H1 (cell line): Measurements from ENCODE around the gene MCM7. TPM values are rescaled to one million over a fixed set of nuclear protein-coding genes. Genes with fewer than 3 reads are reported as not detected.

Experiments used
- CTCF ChIA-PET: fragments of 300-600 bp; sonication (Branson Sonifier 250); formaldehyde crosslinking; loops from one replicate; lab custom pipeline; 2021; ENCODE audit not compliant: partially characterized antibody; lab: Charles Lee
- POLR2A ChIA-PET: fragments of 300-600 bp; sonication (Branson Sonifier 250); formaldehyde crosslinking; loops from one replicate; lab custom pipeline; 2021; ENCODE audit warnings: inconsistent platforms; ENCODE audit not compliant: partially characterized antibody; lab: Charles Lee
- DNase-seq, 2 experiments: peaks; one replicate each; pipeline versions ENCODE4 v3.0.0 to v3.0.0-alpha.2; 2010 to 2022; ENCODE audit warnings: low spot score in 2 of 2, low read depth in 1 of 2, mixed read lengths in 1 of 2
- FAIRE-seq: peaks from 2 replicates; lab custom pipeline; 2011; peaks lifted over from hg19 to GRCh38; lab: Jason Lieb, UNC
- H2AFZ ChIP-seq: 2 replicates; pipeline ENCODE4 v1.8.1; 2012; ENCODE audit warnings: low read length, inconsistent platforms
- H2AK5ac ChIP-seq: 2 replicates; pipeline ENCODE4 v1.6.1; 2013; ENCODE audit warnings: low read depth, low read length
- H2BK120ac ChIP-seq: replicated peaks from 2 replicates; pipeline ENCODE3; 2013; ENCODE audit warnings: low read depth, low read length, inconsistent platforms
- H2BK12ac ChIP-seq: 2 replicates; pipeline ENCODE4 v1.6.1; 2013; ENCODE audit warnings: low read depth, low read length
- H2BK15ac ChIP-seq: 2 replicates; pipeline ENCODE4 v1.6.1; 2013; ENCODE audit warnings: low read length
- H2BK20ac ChIP-seq: 2 replicates; pipeline ENCODE4 v1.6.1; 2013; ENCODE audit warnings: low read length
- H2BK5ac ChIP-seq: 2 replicates; pipeline ENCODE4 v1.6.1; 2013; ENCODE audit warnings: low read depth, low read length
- H3K14ac ChIP-seq: 2 replicates; pipeline ENCODE4 v1.6.1; 2013; ENCODE audit warnings: inconsistent platforms; ENCODE audit not compliant: insufficient read length
- H3K18ac ChIP-seq: 2 replicates; pipeline ENCODE4 v1.6.1; 2013; ENCODE audit warnings: low read length; ENCODE audit errors: extremely low read depth
- H3K23ac ChIP-seq: 2 replicates; pipeline ENCODE4 v1.6.1; 2013; ENCODE audit warnings: inconsistent platforms; ENCODE audit not compliant: insufficient read length
- H3K23me2 ChIP-seq: 2 replicates; pipeline ENCODE4 v1.6.1; 2013; ENCODE audit warnings: low read depth, low read length
- H3K27ac ChIP-seq: 2 replicates; pipeline ENCODE4 v1.6.1; 2011; ENCODE audit warnings: low read depth, low read length, inconsistent platforms
- H3K27me3 ChIP-seq, 4 experiments: replicated peaks in 1 of 4; 1 replicate in 1 of 4; 2 replicates in 3 of 4; pipeline versions ENCODE4 v1.6.1 to v1.8.1; 2011 to 2013; ENCODE audit warnings: low read length in 3 of 4, mild to moderate bottlenecking in 3 of 4, inconsistent platforms in 2 of 4, mixed read lengths in 2 of 4, moderate library complexity in 1 of 4; ENCODE audit not compliant: control insufficient read depth in 3 of 4, insufficient read depth in 3 of 4; ENCODE audit errors: extremely low read depth in 1 of 4
- H3K36me3 ChIP-seq, 4 experiments: 2 replicates each; pipeline versions ENCODE4 v1.6.1 to v1.8.1; 2011 to 2013; ENCODE audit warnings: mild to moderate bottlenecking in 4 of 4, low read length in 3 of 4, moderate library complexity in 2 of 4, control low read depth in 1 of 4, inconsistent platforms in 1 of 4; ENCODE audit not compliant: insufficient read depth in 4 of 4, control insufficient read depth in 2 of 4
- H3K4ac ChIP-seq: replicated peaks from 2 replicates; pipeline ENCODE3; 2013; ENCODE audit warnings: low read length, low read depth, mixed read lengths, inconsistent platforms; ENCODE audit not compliant: insufficient read length
- H3K4me1 ChIP-seq, 4 experiments: replicated peaks in 1 of 4; 1 replicate in 1 of 4; 2 replicates in 3 of 4; pipeline versions ENCODE4 v1.6.1 to v1.8.1; 2011 to 2013; ENCODE audit warnings: low read length in 3 of 4, inconsistent platforms in 2 of 4, mixed read lengths in 1 of 4; ENCODE audit not compliant: insufficient read depth in 4 of 4, control insufficient read depth in 3 of 4
- H3K4me2 ChIP-seq, 2 experiments: 2 replicates each; pipeline versions ENCODE4 v1.6.1 to v1.8.1; 2011 to 2013; ENCODE audit warnings: low read depth in 2 of 2, low read length in 2 of 2, control low read depth in 1 of 2, inconsistent platforms in 1 of 2, mild to moderate bottlenecking in 1 of 2; ENCODE audit not compliant: insufficient read depth in 1 of 2
- H3K4me3 ChIP-seq, 4 experiments: fragments of 200-600, 300-600 bp in 1 of 4; sonication (generic), shearing (Covaris generic), sonication (Bioruptor Twin) in 1 of 4; 2 replicates each; pipeline versions ENCODE4 v1.5.1 to v1.8.1; 2011 to 2016; ENCODE audit warnings: low read length in 4 of 4, low read depth in 3 of 4, control low read depth in 2 of 4, inconsistent platforms in 2 of 4, mild to moderate bottlenecking in 2 of 4, mixed read lengths in 1 of 4, moderate library complexity in 1 of 4; ENCODE audit not compliant: insufficient read depth in 2 of 4; ENCODE audit errors: extremely low read depth in 1 of 4
- H3K56ac ChIP-seq: replicated peaks from 2 replicates; pipeline ENCODE3; 2013; ENCODE audit warnings: low read depth, mild to moderate bottlenecking, mixed read lengths, low read length, inconsistent platforms; ENCODE audit not compliant: insufficient read length
- H3K79me1 ChIP-seq: 2 replicates; pipeline ENCODE4 v1.6.1; 2013; ENCODE audit warnings: low read depth, low read length, control low read depth
- H3K79me2 ChIP-seq, 2 experiments: 2 replicates each; pipeline versions ENCODE4 v1.6.1 to v1.8.1; 2012 to 2013; ENCODE audit warnings: low read length in 2 of 2, mild to moderate bottlenecking in 2 of 2, inconsistent platforms in 1 of 2; ENCODE audit not compliant: insufficient read depth in 2 of 2, control insufficient read depth in 1 of 2
- H3K9ac ChIP-seq, 4 experiments: replicated peaks in 1 of 4; 1 replicate in 1 of 4; 2 replicates in 3 of 4; pipeline versions ENCODE4 v1.6.1 to v1.8.1; 2011 to 2013; ENCODE audit warnings: low read depth in 3 of 4, low read length in 3 of 4, control low read depth in 2 of 4, mild to moderate bottlenecking in 2 of 4, moderate library complexity in 2 of 4, inconsistent platforms in 1 of 4; ENCODE audit errors: extremely low read depth in 1 of 4
- H3K9me3 ChIP-seq, 2 experiments: 2 replicates each; pipeline versions ENCODE4 v1.6.1 to v1.8.1; 2012 to 2013; ENCODE audit warnings: mild to moderate bottlenecking in 2 of 2, moderate library complexity in 2 of 2, control low read depth in 1 of 2, inconsistent platforms in 1 of 2, low read depth in 1 of 2, low read length in 1 of 2, mixed read lengths in 1 of 2; ENCODE audit not compliant: insufficient read depth in 2 of 2
- H4K20me1 ChIP-seq, 2 experiments: replicated peaks in 1 of 2; 2 replicates each; pipeline versions ENCODE3 to v1.8.1; 2011 to 2013; ENCODE audit warnings: inconsistent platforms in 2 of 2, low read length in 2 of 2, mild to moderate bottlenecking in 1 of 2; ENCODE audit not compliant: insufficient read depth in 2 of 2, control insufficient read depth in 1 of 2
- H4K5ac ChIP-seq: 2 replicates; pipeline ENCODE4 v1.6.1; 2013; ENCODE audit warnings: low read length, low read depth, mixed read lengths, inconsistent platforms; ENCODE audit not compliant: insufficient read length
- H4K8ac ChIP-seq: 2 replicates; pipeline ENCODE4 v1.8.0; 2013; ENCODE audit warnings: mild to moderate bottlenecking, moderate library complexity, low read length, inconsistent platforms; ENCODE audit not compliant: insufficient read depth; ENCODE audit errors: extremely low read depth
- H4K91ac ChIP-seq: replicated peaks from 2 replicates; pipeline ENCODE3; 2013; ENCODE audit warnings: low read length, mixed read lengths, inconsistent platforms; ENCODE audit not compliant: insufficient read length
- EP300 ChIP-seq, 2 experiments: IDR thresholded peaks; 1 replicate in 1 of 2; 2 replicates in 1 of 2; pipeline ENCODE4 v1.6.1; 2011 to 2012; ENCODE audit warnings: low read depth in 2 of 2, low read length in 2 of 2, mild to moderate bottlenecking in 2 of 2, borderline replicate concordance in 1 of 2, inconsistent platforms in 1 of 2, moderate library complexity in 1 of 2
- HDAC2 ChIP-seq, 2 experiments: fragments of 300-600 bp in 1 of 2; sonication (generic) in 1 of 2; IDR thresholded peaks; 2 replicates each; pipeline ENCODE4 v1.6.1; 2011 to 2012; ENCODE audit warnings: low read depth in 2 of 2, low read length in 2 of 2, mild to moderate bottlenecking in 2 of 2, moderate library complexity in 2 of 2, borderline replicate concordance in 1 of 2, inconsistent platforms in 1 of 2
- MAFK ChIP-seq: IDR thresholded peaks from 2 replicates; pipeline ENCODE4 v1.6.1; 2012; ENCODE audit warnings: low read depth, mild to moderate bottlenecking, improper control_type of control experiment, low read length
- NRF1 ChIP-seq: IDR thresholded peaks from 2 replicates; pipeline ENCODE4 v1.6.1; 2011; ENCODE audit warnings: mild to moderate bottlenecking, low read depth, low read length, improper control_type of control experiment
- RAD21 ChIP-seq, 2 experiments: IDR thresholded peaks in 1 of 2; conservative IDR thresholded peaks in 1 of 2; 2 replicates each; pipeline ENCODE4 v1.6.1; 2011; ENCODE audit warnings: low read depth in 2 of 2, low read length in 2 of 2, improper control_type of control experiment in 1 of 2, inconsistent platforms in 1 of 2, mild to moderate bottlenecking in 1 of 2, moderate library complexity in 1 of 2
- RFX5 ChIP-seq: IDR thresholded peaks from 2 replicates; pipeline ENCODE4 v1.6.1; 2011; ENCODE audit warnings: low read depth, low read length, improper control_type of control experiment, borderline replicate concordance
- RNF2 ChIP-seq: fragments of 200-900, 300-1000 bp; sonication (generic); IDR thresholded peaks from 2 replicates; pipeline ENCODE4 v1.7.1; 2016; ENCODE audit warnings: borderline replicate concordance, low read depth, mild to moderate bottlenecking, antibody characterized with exemption, low read length; ENCODE audit not compliant: poor library complexity, severe bottlenecking; ENCODE audit errors: missing control alignments
- SAP30 ChIP-seq: fragments of 300-600 bp; sonication (generic); IDR thresholded peaks from 2 replicates; pipeline ENCODE4 v1.7.1; 2012; ENCODE audit warnings: low read length, moderate library complexity, mild to moderate bottlenecking, inconsistent platforms; ENCODE audit not compliant: insufficient read depth, insufficient replicate concordance
- SIX5 ChIP-seq: IDR thresholded peaks from 2 replicates; pipeline ENCODE4 v1.6.1; 2011; ENCODE audit warnings: mild to moderate bottlenecking, low read depth, low read length
- TEAD4 ChIP-seq: IDR thresholded peaks from 2 replicates; pipeline ENCODE4 v1.6.1; 2012; ENCODE audit warnings: low read depth, low read length, inconsistent platforms, mixed read lengths
- WGBS, 2 experiments: shearing (Covaris generic) in 1 of 2; methylation state at CpG; one replicate each; pipeline versions ENCODE4 v1.1.6 to v1.1.7; 2013 to 2015; ENCODE audit warnings: low lambda C conversion rate in 2 of 2, mixed read lengths in 2 of 2, inconsistent platforms in 1 of 2, low coverage in 1 of 2, missing lambda C conversion rate in 1 of 2; ENCODE audit not compliant: insufficient replicate concordance in 2 of 2, insufficient coverage in 1 of 2, insufficient read length in 1 of 2; ENCODE audit errors: extremely low coverage in 1 of 2, missing lambda C conversion rate in 1 of 2; 5-methylcytosine and 5-hydroxymethylcytosine counted together
- polyA plus RNA-seq, 7 experiments: library from polyadenylated mRNA; depleted of rRNA in 3 of 7; stranded (reverse) in 5 of 7; unstranded in 2 of 7; fragments of >200 nt in 5 of 7; fragments of 200-250 nt in 2 of 7; gene quantifications; 1 replicate in 5 of 7; 2 replicates in 1 of 7; 4 replicates in 1 of 7; pipeline versions ENCODE4 v1.2.1 to v1.2.3, GENCODE V29; 2011 to 2013; ENCODE audit warnings: missing spikeins in 2 of 7, mixed read lengths in 2 of 7
- total RNA-seq: library from RNA; stranded (reverse); fragmentation: NEBNext Ultra II Directional; extraction: Animal tissue kit (Norgen Biotek cat#: 25700); gene quantifications from 2 replicates; pipeline ENCODE4 v1.2.1, GENCODE V29; 2021

MCM7 gene
- total and polyA plus RNA-seq, 2 of the 8 experiments (the other 6 are each of a cell fraction or from before 2014, with no cell fraction given): 313 to 344 TPM

DNA sequence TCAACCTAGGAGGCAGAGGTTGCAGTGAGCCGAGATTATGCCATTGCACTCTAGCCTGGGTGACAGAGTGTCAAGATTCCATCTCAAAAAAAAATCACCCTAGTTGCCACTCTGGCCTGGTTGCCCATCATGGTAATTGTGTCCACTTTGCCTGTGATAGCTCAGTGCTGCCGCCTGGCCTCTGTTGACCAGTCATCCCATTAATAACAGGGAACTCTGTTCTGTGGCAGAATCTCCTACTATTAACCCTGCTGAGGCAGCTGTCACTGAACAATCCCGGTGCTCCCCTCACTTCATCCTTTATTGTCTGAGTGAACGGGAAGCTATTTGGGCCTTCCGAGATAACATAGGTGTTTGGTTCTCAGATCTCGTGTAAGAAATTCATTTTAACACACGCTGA, 34.2 kb downstream of the MCM7 start:
- Histone ChIP-seq H3K27me3 (no peaks in the 10 kb centered on the region), H4K8ac (no peak overlapping the region), H4K20me1 (no peaks in the 10 kb centered on the region), H2AK5ac (no peak overlapping the region), H3K79me2 (no peaks in the 10 kb centered on the region; a peak in 1 of 4 replicates), H2BK5ac (no peak overlapping the region), H3K4ac (no peak overlapping the region), H3K36me3 (peaks cover 29 to 62% (median 49%) of the 10 kb centered on the region in 4 experiments), H3K27ac (no peak overlapping the region), H4K5ac (no peak overlapping the region), H3K9me3 (peaks cover 29 to 30% of the 10 kb centered on the region in 2 experiments), H3K4me1 (no peaks in the 10 kb centered on the region), H2BK20ac (no peak overlapping the region), H2BK15ac (no peak overlapping the region), H3K23me2 (no peaks in the 10 kb centered on the region), H2AFZ (no peak overlapping the region), H3K18ac (no peak overlapping the region), H3K79me1 (no peaks in the 10 kb centered on the region; the same call in 1 of the 2 replicates), H4K91ac (no peak overlapping the region), H3K14ac (no peak overlapping the region), H2BK120ac (no peak overlapping the region), H3K56ac (no peak overlapping the region), H3K4me3 (no peak overlapping the region), H3K4me2 (no peak overlapping the region), H2BK12ac (no peak overlapping the region), H3K23ac (no peak overlapping the region), H3K9ac (no peak overlapping the region)
- POLR2A ChIA-PET: interaction anchor here (0.7 to 19.6 kb wide), 15 partner anchors 8 to 148 kb away, joined by 3 to 294 read pairs (median 4); partner anchors contain the start of genes COPS6, MCM7, TRIM4 and ZNF3
- CTCF ChIA-PET: interaction anchor here (0.6 to 1.2 kb wide), 5 partner anchors 9 to 66 kb away, joined by 3 to 5 read pairs (median 3); partner anchors contain the start of gene ZKSCAN1
- 89% methylated on average over 7 of the region's 7 CpGs; no CpG with 5 or more reads in 1 of the 2 experiments for whole genome bisulfite sequencing, 2 experiments
- no peak for FAIRE-seq
- DNase-seq: no peak
- TF ChIP-seq HDAC2 (IDR thresholded peaks at IDR 0.05; ENCODE audit: borderline replicate concordance in 1 of 2, low read depth in 2 of 2, low read length in 2 of 2) (no peak), RFX5 (no peak), EP300 (IDR thresholded peaks at IDR 0.05; ENCODE audit: borderline replicate concordance in 1 of 2, low read depth in 2 of 2, low read length in 2 of 2) (no peak), TEAD4 (no peak), MAFK (no peak), SAP30 (no peak), RAD21 (IDR thresholded peaks at IDR 0.05 in 1 of 2, conservative IDR thresholded peaks at IDR 0.05 in 1 of 2; ENCODE audit: low read depth in 2 of 2, low read length in 2 of 2) (peak in 1 of 2 experiments; percentile 22; a peak in 1 of 4 replicates), SIX5 (no peak), NRF1 (no peak), RNF2 (no peak)
